Measurements from ENCODE around the gene TMEM89.
A peak's percentile ranks its signal among the peaks of the same experiment; 100 is the strongest.

Gene TMEM89

GRCh38 chr3:48619541-48620524 lies 1.7 kb downstream of the TMEM89 start:
- no peaks in the 10 kb centered on the region for H3K9me3 ChIP-seq
- H3K27me3 ChIP-seq: no peaks in the 10 kb centered on the region
- H3K4me3 ChIP-seq (ENCODE audit: low read depth in 1 of 2, low read length in 1 of 2): no peak overlapping the region
- H3K4me1 ChIP-seq (ENCODE audit: control insufficient read depth in 1 of 2, insufficient read depth in 1 of 2, low read depth in 1 of 2, low read length in 1 of 2): peaks cover 37 to 38% of the 10 kb centered on the region in 2 experiments
- peaks cover 7% of the 10 kb centered on the region for H3K36me3 ChIP-seq
- H3K27ac ChIP-seq: no peak overlapping the region
- TF ChIP-seq CTCF (IDR thresholded peaks at IDR 0.05): no peak

- TF ChIP-seq CTCF (IDR thresholded peaks at IDR 0.05): no peak
- peaks cover 32 to 36% of the 10 kb centered on the region in 2 experiments for H3K4me1 ChIP-seq (ENCODE audit: control insufficient read depth in 1 of 2, insufficient read depth in 1 of 2, low read depth in 1 of 2, low read length in 1 of 2)
- no peaks in the 10 kb centered on the region for H3K27me3 ChIP-seq
- H3K27ac ChIP-seq: no peak overlapping the region
- H3K36me3 ChIP-seq: peaks cover 6% of the 10 kb centered on the region
- H3K9me3 ChIP-seq: no peaks in the 10 kb centered on the region
- no peak overlapping the region for H3K4me3 ChIP-seq (ENCODE audit: low read depth in 1 of 2, low read length in 1 of 2)
Observed at GRCh38 chr3:48617559-48617958, 4.0 kb downstream of the TMEM89 start.

- TF ChIP-seq CTCF (IDR thresholded peaks at IDR 0.05): no peak
- H3K36me3 ChIP-seq: no peaks in the 10 kb centered on the region
- peak overlapping the region in 1 of 2 experiments; percentile 5 for H3K4me3 ChIP-seq (ENCODE audit: low read depth in 1 of 2, low read length in 1 of 2)
- H3K27ac ChIP-seq: peak overlapping the region; percentile 81
- H3K27me3 ChIP-seq: no peaks in the 10 kb centered on the region
- no peaks in the 10 kb centered on the region for H3K9me3 ChIP-seq
- peaks cover 31 to 36% of the 10 kb centered on the region in 2 experiments for H3K4me1 ChIP-seq (ENCODE audit: control insufficient read depth in 1 of 2, insufficient read depth in 1 of 2, low read depth in 1 of 2, low read length in 1 of 2)
Observed at GRCh38 chr3:48614044-48614443, 7.5 kb downstream of the TMEM89 start.

GRCh38 chr3:48612309-48612708 lies 9.3 kb downstream of the TMEM89 start:
- Histone ChIP-seq H3K36me3 (no peaks in the 10 kb centered on the region), H3K4me1 (ENCODE audit: control insufficient read depth in 1 of 2, insufficient read depth in 1 of 2, low read depth in 1 of 2, low read length in 1 of 2) (peaks cover 41 to 48% of the 10 kb centered on the region in 2 experiments), H3K27me3 (no peaks in the 10 kb centered on the region), H3K9me3 (no peaks in the 10 kb centered on the region), H3K27ac (no peak overlapping the region), H3K4me3 (ENCODE audit: low read depth in 1 of 2, low read length in 1 of 2) (no peak overlapping the region)
- no peak for TF ChIP-seq CTCF (IDR thresholded peaks at IDR 0.05)

- H3K27me3 ChIP-seq: no peaks in the 10 kb centered on the region
- TF ChIP-seq CTCF (IDR thresholded peaks at IDR 0.05): peak; percentile 97
- no peaks in the 10 kb centered on the region for H3K9me3 ChIP-seq
- H3K36me3 ChIP-seq: peaks cover 25% of the 10 kb centered on the region
- H3K27ac ChIP-seq: peak within 1 kb of the TSS; percentile 73
- H3K4me1 ChIP-seq (ENCODE audit: control insufficient read depth in 1 of 2, insufficient read depth in 1 of 2, low read depth in 1 of 2, low read length in 1 of 2): peaks cover 33 to 38% of the 10 kb centered on the region in 2 experiments
- H3K4me3 ChIP-seq (ENCODE audit: low read depth in 1 of 2, low read length in 1 of 2): peak within 1 kb of the TSS; percentile 90 to 99
Observed at GRCh38 chr3:48609088-48610005, 12.2 kb downstream of the TMEM89 start, which contains the start of gene UQCRC1. UQCRC1 (minus strand) TSS chr3:48609646; CDS start chr3:48609620, 26 bp downstream.

Measured in neutrophil (primary cell).